ENCODE data around the gene ARHGAP19. TPM values are rescaled to one million over a fixed set of nuclear protein-coding genes. Genes with fewer than 3 reads are reported as not detected.
A peak's percentile ranks its signal among the peaks of the same experiment; 100 is the strongest.

ARHGAP19 gene
- total and polyA plus RNA-seq, 2 donors from 2014 or later, result 5.3 to 10.6 TPM

DNA sequence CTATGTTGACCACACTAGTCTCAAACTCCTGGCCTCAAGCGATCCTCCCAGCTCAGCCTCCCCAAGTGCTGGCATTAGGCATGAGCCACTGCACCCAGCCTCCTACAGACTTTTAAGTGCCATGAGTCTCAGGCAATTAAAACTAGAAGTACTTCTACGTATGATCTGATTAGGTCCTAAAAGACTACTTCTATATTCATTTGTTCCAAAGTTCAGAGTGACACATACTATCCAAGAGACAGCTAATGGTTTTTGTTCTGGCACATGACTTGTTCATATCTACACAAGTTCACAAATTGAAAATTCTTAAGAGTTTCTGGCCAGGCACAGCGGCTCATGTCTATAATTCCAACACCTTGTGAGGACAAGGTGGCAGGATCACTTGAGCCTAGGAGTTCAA, 11.7 kb downstream of the ARHGAP19 start:
- FAIRE-seq, result no peak

DNA sequence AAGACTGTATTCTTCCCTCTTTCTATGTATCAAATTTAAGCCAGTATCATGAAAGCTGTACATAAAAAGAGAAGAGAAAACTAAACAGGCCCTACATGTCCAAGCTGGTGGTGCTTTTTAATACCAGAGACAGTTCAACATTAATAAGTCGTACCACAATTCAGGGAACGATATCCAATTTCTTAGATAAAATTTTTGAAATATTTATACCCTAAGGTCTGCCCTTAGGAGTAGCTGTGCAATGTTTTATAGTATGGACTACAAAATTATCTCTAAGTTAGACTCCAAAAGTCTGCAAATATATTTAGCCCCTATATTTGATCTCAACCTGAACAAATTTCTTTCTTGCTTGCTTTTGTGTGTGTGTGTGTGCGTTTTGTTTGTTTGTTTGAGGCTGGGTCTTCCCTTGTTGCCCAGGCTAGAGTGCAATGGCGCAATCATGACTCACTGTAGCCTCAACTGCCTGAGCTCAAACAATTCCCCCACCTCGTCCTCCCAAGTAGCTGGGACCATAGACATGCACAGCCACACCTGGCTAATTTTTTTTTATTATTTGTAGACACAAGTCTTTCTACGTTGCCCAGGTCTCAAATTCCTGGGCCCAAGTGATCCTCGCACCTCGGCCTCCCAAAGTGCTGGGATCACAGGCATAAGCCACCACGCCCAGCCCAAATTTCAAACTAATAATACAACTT, 13.2 kb downstream of the ARHGAP19 start:
- no peak for FAIRE-seq
- Histone ChIP-seq H3K27ac (ENCODE audit: low read depth in 2 of 2, low read length in 2 of 2) (no peak overlapping the region), H3K4me3 (ENCODE audit: low read length in 3 of 3) (no peak overlapping the region), H3K9ac (ENCODE audit: low read length in 3 of 3) (no peak overlapping the region), H3K9me3 (ENCODE audit: control insufficient read depth in 2 of 3, insufficient read depth in 1 of 3, low read length in 3 of 3) (no peaks in the 10 kb centered on the region), H3K36me3 (ENCODE audit: control insufficient read depth in 2 of 3, insufficient read depth in 3 of 3, low read length in 3 of 3) (no peaks in the 10 kb centered on the region), H3K4me1 (ENCODE audit: control insufficient read depth in 2 of 3, insufficient read depth in 2 of 3, low read depth in 1 of 3, low read length in 3 of 3) (peaks cover 0 to 3% (median 0%) of the 10 kb centered on the region in 3 donors), H3K27me3 (ENCODE audit: control insufficient read depth, insufficient read depth, low read length) (no peaks in the 10 kb centered on the region)
- intact Hi-C loops (cut with DNase I), result no loop called here
- peak in 1 of 5 donors; percentile 8 for DNase-seq
- TF ChIP-seq, protein P1, sequence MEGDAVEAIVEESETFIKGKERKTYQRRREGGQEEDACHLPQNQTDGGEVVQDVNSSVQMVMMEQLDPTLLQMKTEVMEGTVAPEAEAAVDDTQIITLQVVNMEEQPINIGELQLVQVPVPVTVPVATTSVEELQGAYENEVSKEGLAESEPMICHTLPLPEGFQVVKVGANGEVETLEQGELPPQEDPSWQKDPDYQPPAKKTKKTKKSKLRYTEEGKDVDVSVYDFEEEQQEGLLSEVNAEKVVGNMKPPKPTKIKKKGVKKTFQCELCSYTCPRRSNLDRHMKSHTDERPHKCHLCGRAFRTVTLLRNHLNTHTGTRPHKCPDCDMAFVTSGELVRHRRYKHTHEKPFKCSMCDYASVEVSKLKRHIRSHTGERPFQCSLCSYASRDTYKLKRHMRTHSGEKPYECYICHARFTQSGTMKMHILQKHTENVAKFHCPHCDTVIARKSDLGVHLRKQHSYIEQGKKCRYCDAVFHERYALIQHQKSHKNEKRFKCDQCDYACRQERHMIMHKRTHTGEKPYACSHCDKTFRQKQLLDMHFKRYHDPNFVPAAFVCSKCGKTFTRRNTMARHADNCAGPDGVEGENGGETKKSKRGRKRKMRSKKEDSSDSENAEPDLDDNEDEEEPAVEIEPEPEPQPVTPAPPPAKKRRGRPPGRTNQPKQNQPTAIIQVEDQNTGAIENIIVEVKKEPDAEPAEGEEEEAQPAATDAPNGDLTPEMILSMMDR (IDR thresholded peaks at IDR 0.05; ENCODE audit: borderline replicate concordance, extremely low read depth, insufficient read depth), result no peak

More for the DNA sequence above, 11.7 kb downstream of the ARHGAP19 start:
- TF ChIP-seq, protein P1 (IDR thresholded peaks at IDR 0.05; ENCODE audit: borderline replicate concordance, extremely low read depth, insufficient read depth), result no peak
- Histone ChIP-seq H3K9me3 (ENCODE audit: control insufficient read depth in 2 of 3, insufficient read depth in 1 of 3, low read length in 3 of 3) (no peaks in the 10 kb centered on the region), H3K4me1 (ENCODE audit: control insufficient read depth in 2 of 3, insufficient read depth in 2 of 3, low read depth in 1 of 3, low read length in 3 of 3) (no peaks in the 10 kb centered on the region), H3K27me3 (ENCODE audit: control insufficient read depth, insufficient read depth, low read length) (no peaks in the 10 kb centered on the region), H3K9ac (ENCODE audit: low read length in 3 of 3) (no peak overlapping the region), H3K27ac (ENCODE audit: low read depth in 2 of 2, low read length in 2 of 2) (no peak overlapping the region), H3K4me3 (ENCODE audit: low read length in 3 of 3) (no peak overlapping the region), H3K36me3 (ENCODE audit: control insufficient read depth in 2 of 3, insufficient read depth in 3 of 3, low read length in 3 of 3) (no peaks in the 10 kb centered on the region)
- intact Hi-C loops (cut with DNase I), result loop anchor here (10.0 kb wide), 1 partner anchor 54 kb away; the partner anchor contains the start of gene FRAT2
- DNase-seq, result no peak

DNA sequence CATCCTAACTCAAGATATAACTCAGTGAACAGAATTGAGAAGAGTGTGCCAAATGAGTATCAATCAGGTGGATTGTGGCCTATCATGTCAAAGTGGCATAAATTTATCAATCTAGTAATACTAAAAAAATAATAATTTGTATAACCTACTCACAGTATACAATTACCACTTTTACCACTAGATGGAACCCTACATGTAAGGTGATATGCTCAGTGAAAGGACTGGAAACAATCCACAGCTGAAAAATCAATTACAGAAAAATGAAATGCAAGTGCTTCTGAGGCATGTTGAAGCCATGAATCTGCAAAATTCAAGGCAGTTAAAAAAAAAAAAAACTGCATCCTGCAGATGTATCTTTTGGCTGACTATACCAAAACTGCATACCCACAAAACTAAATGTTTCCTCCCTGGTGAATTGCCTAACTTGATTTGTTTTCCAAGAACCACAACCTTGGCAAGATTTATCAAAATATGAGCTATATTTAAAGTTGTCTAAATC, 13.9 kb downstream of the ARHGAP19 start:
- H3K27ac ChIP-seq (ENCODE audit: low read depth in 2 of 2, low read length in 2 of 2), result no peak overlapping the region
- DNase-seq (peak in 2 of 5 donors; percentile 72 to 89), FAIRE-seq (peak; percentile 74)
- intact Hi-C loops (cut with DNase I), result no loop called here
- no peak overlapping the region for H3K9ac ChIP-seq (ENCODE audit: low read length in 3 of 3)
- H3K4me3 ChIP-seq (ENCODE audit: low read length in 3 of 3), result no peak overlapping the region
- no peaks in the 10 kb centered on the region for H3K36me3 ChIP-seq (ENCODE audit: control insufficient read depth in 2 of 3, insufficient read depth in 3 of 3, low read length in 3 of 3)
- H3K27me3 ChIP-seq (ENCODE audit: control insufficient read depth, insufficient read depth, low read length), result no peaks in the 10 kb centered on the region
- peaks cover 0 to 3% (median 0%) of the 10 kb centered on the region in 3 donors for H3K4me1 ChIP-seq (ENCODE audit: control insufficient read depth in 2 of 3, insufficient read depth in 2 of 3, low read depth in 1 of 3, low read length in 3 of 3)
- H3K9me3 ChIP-seq (ENCODE audit: control insufficient read depth in 2 of 3, insufficient read depth in 1 of 3, low read length in 3 of 3), result no peaks in the 10 kb centered on the region
- TF ChIP-seq, protein P1 (IDR thresholded peaks at IDR 0.05; ENCODE audit: borderline replicate concordance, extremely low read depth, insufficient read depth), result peak; percentile 40
